Gastroesophageal sphincter (tissue), 4 donors: ENCODE results near the gene BLTP3B. TPM values are rescaled to one million over a fixed set of nuclear protein-coding genes. Genes with fewer than 3 reads are reported as not detected.

Experiments
- ATAC-seq: fragments of 150-250 bp; one replicate; pipeline ENCODE4 v1.9.1; 2016; ENCODE audit warnings: mild to moderate bottlenecking, moderate library complexity
- H3K27ac ChIP-seq, 4 donors: fragments of 200-600 bp; sonication (generic) in 3 of 4; 1 replicate in 3 of 4; 2 replicates in 1 of 4; pipeline ENCODE4 v1.5.1; 2016 to 2019
- H3K27me3 ChIP-seq: fragments of 200-600 bp; sonication (generic); one replicate; pipeline ENCODE4 v1.5.1; 2019
- H3K36me3 ChIP-seq, 2 donors: fragments of 200-600 bp; sonication (generic); one replicate each; pipeline ENCODE4 v1.5.1; 2019; ENCODE audit warnings: control low read depth in 1 of 2
- H3K4me1 ChIP-seq, 3 donors: fragments of 200-600 bp; sonication (generic); 1 replicate in 2 of 3; 2 replicates in 1 of 3; pipeline ENCODE4 v1.5.1; 2016 to 2019; ENCODE audit warnings: control low read depth in 2 of 3
- H3K4me3 ChIP-seq, 2 donors: fragments of 200-600 bp; sonication (generic); one replicate each; pipeline ENCODE4 v1.5.1; 2019; ENCODE audit warnings: mild to moderate bottlenecking in 1 of 2, moderate library complexity in 1 of 2
- H3K9me3 ChIP-seq, 3 donors: fragments of 200-600 bp; sonication (generic); one replicate each; pipeline ENCODE4 v1.5.1; 2017 to 2019; ENCODE audit warnings: control low read depth in 2 of 3
- CTCF ChIP-seq, 4 experiments: fragments of 200-600 bp in 2 of 4; fragments of 450-650 bp in 2 of 4; sonication (generic) in 1 of 4; IDR thresholded peaks; one replicate each; pipeline ENCODE4 v1.5.1; 2017 to 2019; ENCODE audit warnings: antibody characterized with exemption in 4 of 4, mild to moderate bottlenecking in 2 of 4, moderate library complexity in 2 of 4
- EP300 ChIP-seq: sonication (generic); formaldehyde crosslinking; IDR thresholded peaks from one replicate; pipeline ENCODE4 v1.6.1; 2017; ENCODE audit warnings: antibody characterized with exemption, mild to moderate bottlenecking
- POLR2A ChIP-seq, 2 donors: fragments of 450-650 bp; IDR thresholded peaks; one replicate each; pipeline ENCODE4 v1.6.1; 2017; ENCODE audit warnings: antibody characterized with exemption in 2 of 2, mild to moderate bottlenecking in 2 of 2, moderate library complexity in 1 of 2
- POLR2AphosphoS5 ChIP-seq: sonication (generic); formaldehyde crosslinking; IDR thresholded peaks from one replicate; pipeline ENCODE4 v1.6.1; 2017; ENCODE audit warnings: antibody characterized with exemption
- WGBS, 2 donors: methylation state at CpG; one replicate each; pipeline ENCODE4 v1.1.5; 2018; ENCODE audit warnings: low coverage in 1 of 2; 5-methylcytosine and 5-hydroxymethylcytosine counted together
- total RNA-seq, 4 donors: library from RNA; depleted of rRNA; stranded (reverse); fragments of >200 nt; gene quantifications; one replicate each; pipeline ENCODE4 v1.1.0, GENCODE V29; 2016

The BLTP3B gene
- total RNA-seq, 4 donors from 2014 or later = 41.4 to 59.0 (median 45.0) TPM

DNA sequence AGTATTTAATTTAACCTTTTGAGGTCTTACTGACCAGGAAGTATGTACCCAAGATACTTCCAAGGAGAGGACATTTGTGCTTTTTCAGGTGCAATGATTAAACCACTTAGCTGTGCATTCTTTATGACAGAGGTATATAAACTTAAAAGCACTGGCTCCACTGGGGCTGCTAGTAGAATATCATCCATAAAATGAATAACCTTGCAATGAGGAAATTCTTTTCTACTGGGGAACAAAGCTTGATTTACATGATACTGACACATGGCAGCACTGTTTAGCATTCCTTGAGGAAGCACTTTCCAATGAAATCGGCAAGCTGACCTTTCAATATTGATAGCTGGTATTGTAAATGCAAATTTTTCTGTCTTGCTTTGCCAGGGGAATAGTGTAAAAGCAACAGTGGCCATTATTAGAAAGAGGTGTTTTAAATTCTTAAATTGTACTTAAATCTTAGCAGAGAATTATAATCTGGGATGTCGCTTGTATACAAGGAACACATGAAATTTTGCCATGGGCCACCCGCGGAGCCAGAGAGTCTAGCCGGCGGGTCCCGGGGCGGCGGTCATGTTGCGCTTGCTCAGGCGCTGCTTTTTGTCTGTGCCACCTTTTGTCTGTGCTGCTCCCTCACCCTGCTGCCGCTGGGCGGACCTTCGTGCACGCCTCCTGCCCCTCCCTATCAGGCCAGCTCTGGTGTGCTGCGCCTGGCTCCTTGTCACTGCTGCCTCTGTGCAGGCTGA lies 20.9 kb upstream of the BLTP3B start:
- H3K27me3 ChIP-seq = no peaks in the 10 kb centered on the region
- peaks cover 0 to 16% (median 0%) of the 10 kb centered on the region in 3 donors for H3K4me1 ChIP-seq
- H3K9me3 ChIP-seq = no peaks in the 10 kb centered on the region
- WGBS, 2 donors = 0 to 6% methylated on average over 16 of the region's 16 CpGs
- no peaks in the 10 kb centered on the region for H3K36me3 ChIP-seq
- H3K4me3 ChIP-seq = peak overlapping the region in 1 of 2 donors; percentile 37
- ATAC-seq = peak; percentile 95
- peak; percentile 68 for TF ChIP-seq POLR2AphosphoS5
- peak in 2 of 4 experiments; percentile 43 to 47 for TF ChIP-seq CTCF (IDR thresholded peaks at IDR 0.05)
- TF ChIP-seq POLR2A (IDR thresholded peaks at IDR 0.05) = no peak
- H3K27ac ChIP-seq = peak overlapping the region in 2 of 4 donors; percentile 4 to 35

- Histone ChIP-seq H3K4me3 (no peak overlapping the region), H3K9me3 (no peaks in the 10 kb centered on the region), H3K27me3 (no peaks in the 10 kb centered on the region), H3K36me3 (no peaks in the 10 kb centered on the region), H3K4me1 (peaks cover 0 to 15% (median 0%) of the 10 kb centered on the region in 3 donors), H3K27ac (no peak overlapping the region)
- TF ChIP-seq EP300 = no peak
- no peak for TF ChIP-seq POLR2A (IDR thresholded peaks at IDR 0.05)
- no peak for TF ChIP-seq POLR2AphosphoS5
- no peak for TF ChIP-seq CTCF (IDR thresholded peaks at IDR 0.05)
- 98 to 100% methylated on average over 1 to 5 of the region's 9 CpGs for WGBS, 2 donors
- no peak for ATAC-seq
Observed at GRCh38 chr12:100159391-100160104, 16.9 kb upstream of the BLTP3B start.

DNA sequence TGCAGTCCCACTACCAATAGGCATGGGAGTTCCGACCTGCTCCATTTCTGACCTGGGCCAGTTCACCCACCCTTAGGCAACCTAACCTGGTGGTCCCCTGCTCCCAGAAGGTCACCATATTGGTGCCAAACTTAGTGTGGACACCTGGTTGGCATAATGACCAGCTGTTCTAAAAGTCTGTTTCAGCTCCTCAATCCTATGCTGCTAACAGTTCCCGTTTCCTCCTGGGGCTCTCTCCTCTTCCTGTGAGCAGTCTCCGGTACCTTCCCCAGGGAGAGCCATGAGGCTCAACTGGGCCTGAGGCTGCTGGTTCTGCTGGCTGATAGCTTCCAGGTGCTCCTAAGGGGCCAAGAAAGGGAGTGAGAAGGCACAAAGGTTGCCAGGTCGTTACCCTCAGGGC lies 15.9 kb upstream of the BLTP3B start:
- Histone ChIP-seq H3K27me3 (no peaks in the 10 kb centered on the region), H3K4me1 (peaks cover 0 to 4% (median 0%) of the 10 kb centered on the region in 3 donors), H3K9me3 (no peaks in the 10 kb centered on the region), H3K36me3 (no peaks in the 10 kb centered on the region), H3K27ac (no peak overlapping the region), H3K4me3 (no peak overlapping the region)
- ATAC-seq = no peak
- TF ChIP-seq POLR2A (IDR thresholded peaks at IDR 0.05) (no peak), POLR2AphosphoS5 (no peak), EP300 (no peak), CTCF (IDR thresholded peaks at IDR 0.05) (no peak)
- 80% methylated on average over 1 of the region's 4 CpGs; no CpG with 5 or more reads in 1 of the 2 donors for WGBS, 2 donors

DNA sequence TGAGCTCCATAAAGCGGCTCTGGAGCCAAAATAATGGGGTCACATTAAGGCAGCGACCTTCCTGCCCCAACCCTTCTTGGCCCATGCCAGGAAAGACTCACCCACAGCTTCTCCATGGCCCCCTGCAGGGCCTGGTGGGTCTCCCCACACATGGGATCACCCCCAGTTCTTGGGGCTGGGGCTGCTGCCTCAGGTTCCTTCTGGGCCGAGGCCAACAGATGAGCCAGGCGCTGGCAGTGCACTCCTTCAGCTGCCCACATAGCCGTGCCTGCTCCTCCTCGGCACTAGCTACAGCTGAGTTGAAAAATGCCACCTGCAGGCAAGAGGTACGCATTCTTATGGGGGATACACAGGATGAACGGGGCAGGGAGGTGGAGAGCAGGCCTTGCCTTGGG lies 14.8 kb upstream of the BLTP3B start:
- no peak for ATAC-seq
- Histone ChIP-seq H3K36me3 (no peaks in the 10 kb centered on the region), H3K27ac (no peak overlapping the region), H3K4me1 (no peaks in the 10 kb centered on the region), H3K27me3 (no peaks in the 10 kb centered on the region), H3K4me3 (no peak overlapping the region), H3K9me3 (no peaks in the 10 kb centered on the region)
- 87 to 92% methylated on average over 2 to 3 of the region's 8 CpGs for WGBS, 2 donors
- no peak for TF ChIP-seq EP300
- no peak for TF ChIP-seq POLR2A (IDR thresholded peaks at IDR 0.05)
- TF ChIP-seq POLR2AphosphoS5 = no peak
- TF ChIP-seq CTCF (IDR thresholded peaks at IDR 0.05) = no peak
